Vagina (tissue), 2 donors: Measurements from ENCODE around the gene C17orf100. TPM values are rescaled to one million over a fixed set of nuclear protein-coding genes. Genes with fewer than 3 reads are reported as not detected.

Source experiments
- DNase-seq, 2 donors: peaks; one replicate each; pipeline ENCODE4 v3.0.0-alpha.2; 2017; ENCODE audit errors: extremely low spot score in 2 of 2
- H3K27ac ChIP-seq: fragments of 200-600 bp; sonication (generic); one replicate; pipeline ENCODE4 v1.5.1; 2019
- H3K27me3 ChIP-seq: fragments of 200-600 bp; sonication (generic); one replicate; pipeline ENCODE4 v1.5.1; 2019
- H3K36me3 ChIP-seq, 2 donors: fragments of 200-600 bp; sonication (generic); one replicate each; pipeline ENCODE4 v1.5.1; 2017 to 2019
- H3K4me1 ChIP-seq: fragments of 200-600 bp; sonication (generic); one replicate; pipeline ENCODE4 v1.5.1; 2019
- H3K4me3 ChIP-seq, 2 donors: fragments of 200-600 bp; sonication (generic); 1 replicate in 1 of 2; 2 replicates in 1 of 2; pipeline ENCODE4 v1.5.1; 2016 to 2019
- H3K9me3 ChIP-seq: fragments of 200-600 bp; sonication (generic); one replicate; pipeline ENCODE4 v1.5.1; 2019
- POLR2A ChIP-seq, 2 donors: fragments of 450-650 bp; IDR thresholded peaks; one replicate each; pipeline ENCODE4 v1.6.1; 2017; ENCODE audit warnings: antibody characterized with exemption in 2 of 2, mild to moderate bottlenecking in 2 of 2, moderate library complexity in 2 of 2
- POLR2AphosphoS5 ChIP-seq, 2 donors: sonication (generic); formaldehyde crosslinking; IDR thresholded peaks; one replicate each; pipeline ENCODE4 v1.9.0; 2017; ENCODE audit warnings: antibody characterized with exemption in 2 of 2, mild to moderate bottlenecking in 2 of 2, low read depth in 1 of 2; ENCODE audit not compliant: insufficient read depth in 1 of 2
- intact Hi-C: fragments of 100-400 bp; cut with DNase I; formaldehyde crosslinking; loops from one replicate; pipeline ENCODE4 v1.15.1; 2023
- total RNA-seq: library from RNA; depleted of rRNA; stranded (reverse); fragments of >200 nt; gene quantifications from one replicate; pipeline ENCODE4 v1.2.3, GENCODE V29; 2016
- TF ChIP-seq, protein P1 (sequence below), 3 experiments: fragments of 450-650 bp in 2 of 3; fragments of 200-600 bp in 1 of 3; sonication (generic) in 1 of 3; IDR thresholded peaks; one replicate each; pipeline ENCODE4 v1.5.1; 2017 to 2019; ENCODE audit warnings: antibody characterized with exemption in 3 of 3, mild to moderate bottlenecking in 2 of 3, moderate library complexity in 2 of 3

Gene C17orf100
- total RNA-seq, 1 donor from 2014 or later: 3.2 TPM

DNA sequence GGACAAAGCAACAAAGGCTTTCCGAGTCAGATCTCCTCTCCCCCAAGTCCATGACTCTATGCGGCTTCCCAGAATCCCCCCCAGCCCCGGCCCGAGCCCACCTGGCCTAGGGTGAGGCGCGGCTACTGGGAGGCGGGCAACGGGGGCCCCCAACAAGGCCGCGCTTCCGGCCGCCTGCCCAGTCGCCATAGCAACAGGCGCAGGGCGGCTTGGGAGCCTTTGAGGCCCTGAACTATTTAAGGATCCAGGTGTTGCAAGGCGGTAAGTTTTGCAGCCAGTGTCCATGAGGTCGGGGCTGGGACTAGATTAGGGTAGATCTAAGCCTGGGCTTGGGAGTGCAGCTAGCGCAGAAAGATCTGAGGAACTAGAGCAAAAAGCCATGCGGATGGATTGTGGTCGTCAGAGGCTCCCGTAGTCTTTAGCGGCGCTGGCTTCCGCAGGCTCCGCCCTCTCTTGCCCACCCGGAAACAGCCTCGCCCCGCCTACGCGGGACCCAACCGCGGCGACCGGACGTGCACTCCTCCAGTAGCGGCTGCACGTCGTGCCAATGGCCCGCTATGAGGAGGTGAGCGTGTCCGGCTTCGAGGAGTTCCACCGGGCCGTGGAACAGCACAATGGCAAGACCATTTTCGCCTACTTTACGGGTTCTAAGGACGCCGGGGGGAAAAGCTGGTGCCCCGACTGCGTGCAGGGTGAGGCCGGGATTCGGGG is 10.9 kb upstream of the C17orf100 start, which contains the start of the genes KIAA0753 and TXNDC17:
Gene KIAA0753 (minus strand): TSS at position 176 of the 711 bp plus-strand sequence. CDS start 5,608 bp downstream, outside the sequence.
Gene TXNDC17 (plus strand): TSS at position 525 of the 711 bp plus-strand sequence. CDS start 23 bp downstream, at position 548.
- DNase-seq: no peak
- intact Hi-C loops: no loop called here
- Histone ChIP-seq H3K36me3 (peaks cover 0 to 5% of the 10 kb centered on the region in 2 donors), H3K27me3 (no peaks in the 10 kb centered on the region), H3K9me3 (no peaks in the 10 kb centered on the region), H3K27ac (peak within 1 kb of the TSS; percentile 73), H3K4me3 (peak within 1 kb of the TSS; percentile 67 to 79), H3K4me1 (peaks cover 56% of the 10 kb centered on the region)
- peak in 1 of 2 donors; percentile 27 for TF ChIP-seq POLR2A (IDR thresholded peaks at IDR 0.05)
- peak; percentile 88 to 94 for TF ChIP-seq POLR2AphosphoS5 (IDR thresholded peaks at IDR 0.05; ENCODE audit: insufficient read depth in 1 of 2, low read depth in 1 of 2)
- TF ChIP-seq, protein P1, sequence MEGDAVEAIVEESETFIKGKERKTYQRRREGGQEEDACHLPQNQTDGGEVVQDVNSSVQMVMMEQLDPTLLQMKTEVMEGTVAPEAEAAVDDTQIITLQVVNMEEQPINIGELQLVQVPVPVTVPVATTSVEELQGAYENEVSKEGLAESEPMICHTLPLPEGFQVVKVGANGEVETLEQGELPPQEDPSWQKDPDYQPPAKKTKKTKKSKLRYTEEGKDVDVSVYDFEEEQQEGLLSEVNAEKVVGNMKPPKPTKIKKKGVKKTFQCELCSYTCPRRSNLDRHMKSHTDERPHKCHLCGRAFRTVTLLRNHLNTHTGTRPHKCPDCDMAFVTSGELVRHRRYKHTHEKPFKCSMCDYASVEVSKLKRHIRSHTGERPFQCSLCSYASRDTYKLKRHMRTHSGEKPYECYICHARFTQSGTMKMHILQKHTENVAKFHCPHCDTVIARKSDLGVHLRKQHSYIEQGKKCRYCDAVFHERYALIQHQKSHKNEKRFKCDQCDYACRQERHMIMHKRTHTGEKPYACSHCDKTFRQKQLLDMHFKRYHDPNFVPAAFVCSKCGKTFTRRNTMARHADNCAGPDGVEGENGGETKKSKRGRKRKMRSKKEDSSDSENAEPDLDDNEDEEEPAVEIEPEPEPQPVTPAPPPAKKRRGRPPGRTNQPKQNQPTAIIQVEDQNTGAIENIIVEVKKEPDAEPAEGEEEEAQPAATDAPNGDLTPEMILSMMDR (IDR thresholded peaks at IDR 0.05): no peak

DNA sequence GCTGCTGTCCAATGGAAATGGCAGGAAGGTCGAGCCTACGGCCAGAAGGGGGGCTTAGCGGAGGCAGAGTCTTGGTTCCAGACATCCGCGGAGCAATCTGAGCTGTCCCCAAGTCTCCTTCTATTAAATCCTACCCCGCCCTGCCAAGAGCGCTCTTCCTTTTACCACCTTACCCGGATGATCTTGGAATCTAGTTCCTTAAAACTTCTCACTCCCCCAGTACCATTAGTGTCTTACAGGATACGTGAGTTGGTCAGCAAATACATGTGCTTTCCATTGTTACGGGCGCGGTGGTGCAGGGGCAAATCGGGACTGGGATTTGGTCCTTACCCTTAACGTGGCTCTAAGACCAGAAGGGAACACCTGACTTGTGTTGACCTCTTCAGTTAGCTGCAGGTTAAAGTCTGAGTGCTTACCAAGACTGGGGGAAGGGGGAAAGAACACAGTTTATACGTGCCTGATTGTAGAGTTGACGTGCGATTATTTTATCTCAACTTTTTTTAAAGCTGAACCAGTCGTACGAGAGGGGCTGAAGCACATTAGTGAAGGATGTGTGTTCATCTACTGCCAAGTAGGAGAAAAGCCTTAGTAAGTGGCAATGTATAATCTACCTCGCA is 10.2 kb upstream of the C17orf100 start:
- H3K9me3 ChIP-seq: no peaks in the 10 kb centered on the region
- peak overlapping the region; percentile 73 for H3K27ac ChIP-seq
- peaks cover 56% of the 10 kb centered on the region for H3K4me1 ChIP-seq
- H3K27me3 ChIP-seq: no peaks in the 10 kb centered on the region
- no peak for DNase-seq
- TF ChIP-seq, protein P1 (IDR thresholded peaks at IDR 0.05): no peak
- TF ChIP-seq POLR2AphosphoS5 (IDR thresholded peaks at IDR 0.05; ENCODE audit: insufficient read depth in 1 of 2, low read depth in 1 of 2) (no peak), POLR2A (IDR thresholded peaks at IDR 0.05) (no peak)
- H3K36me3 ChIP-seq: peaks cover 0 to 5% of the 10 kb centered on the region in 2 donors
- H3K4me3 ChIP-seq: peak overlapping the region; percentile 67 to 79
- intact Hi-C loops: no loop called here

DNA sequence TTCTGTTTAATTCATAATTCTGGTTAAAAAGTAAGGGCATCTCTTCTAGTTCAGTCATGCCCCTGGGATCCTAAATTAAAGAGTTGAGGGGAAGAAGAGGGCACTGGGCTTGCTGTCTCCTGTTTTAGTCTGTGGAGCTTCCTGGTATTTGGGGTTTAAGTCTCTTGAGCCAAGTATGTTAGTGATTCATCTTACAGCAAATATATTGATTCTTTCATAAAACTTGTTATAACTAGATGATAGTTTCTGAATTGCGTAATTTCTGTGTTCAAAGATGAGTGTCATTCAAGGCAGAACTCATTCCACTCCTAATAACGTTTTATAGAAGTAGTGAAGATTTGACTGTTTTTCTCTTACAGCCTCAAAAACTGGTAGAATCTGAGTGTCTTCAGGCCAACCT is 9.0 kb upstream of the C17orf100 start:
- Histone ChIP-seq H3K27me3 (no peaks in the 10 kb centered on the region), H3K9me3 (no peaks in the 10 kb centered on the region), H3K36me3 (peaks cover 0 to 10% of the 10 kb centered on the region in 2 donors), H3K4me3 (no peak overlapping the region), H3K27ac (no peak overlapping the region), H3K4me1 (peaks cover 49% of the 10 kb centered on the region)
- no peak for DNase-seq
- TF ChIP-seq POLR2AphosphoS5 (IDR thresholded peaks at IDR 0.05; ENCODE audit: insufficient read depth in 1 of 2, low read depth in 1 of 2) (peak in 1 of 2 donors; percentile 22), POLR2A (IDR thresholded peaks at IDR 0.05) (no peak)
- TF ChIP-seq, protein P1 (IDR thresholded peaks at IDR 0.05): no peak
- intact Hi-C loops: no loop called here

DNA sequence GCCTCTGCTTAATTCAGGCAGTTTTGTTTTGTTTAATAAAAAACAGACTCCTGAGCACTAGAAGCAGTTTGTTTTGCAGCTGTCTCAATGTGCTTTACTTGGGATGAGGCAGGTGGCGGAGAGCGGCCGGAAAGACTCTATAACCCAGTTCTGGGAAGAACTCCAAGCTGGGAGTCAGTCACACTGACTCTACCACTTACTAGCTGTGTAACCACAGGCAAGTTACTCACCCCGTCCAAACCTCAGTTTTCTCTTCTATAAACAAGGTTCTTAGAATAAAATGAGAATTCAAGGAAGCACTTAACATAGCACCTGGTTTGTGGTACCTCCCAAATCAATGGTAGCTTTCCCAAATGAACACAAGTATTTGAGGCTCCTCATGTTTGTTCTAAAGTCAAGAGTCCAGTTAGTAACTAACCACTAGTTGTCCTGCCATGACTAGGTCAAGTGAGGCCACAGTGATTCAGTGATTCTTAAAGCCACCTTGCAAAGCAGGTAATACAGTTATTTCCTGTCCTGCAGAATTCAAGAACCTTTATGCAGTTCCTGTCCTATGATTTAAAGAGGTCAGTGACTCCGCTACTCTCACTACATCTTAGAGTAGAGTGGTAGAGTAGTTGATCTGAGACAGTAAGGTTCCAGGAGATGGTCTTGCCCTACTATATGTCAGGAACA is 8.0 kb upstream of the C17orf100 start:
- Histone ChIP-seq H3K27ac (no peak overlapping the region), H3K27me3 (no peaks in the 10 kb centered on the region), H3K4me3 (no peak overlapping the region), H3K36me3 (peaks cover 0 to 15% of the 10 kb centered on the region in 2 donors), H3K4me1 (peaks cover 40% of the 10 kb centered on the region), H3K9me3 (no peaks in the 10 kb centered on the region)
- TF ChIP-seq POLR2AphosphoS5 (IDR thresholded peaks at IDR 0.05; ENCODE audit: insufficient read depth in 1 of 2, low read depth in 1 of 2): peak in 1 of 2 donors; percentile 49
- TF ChIP-seq, protein P1 (IDR thresholded peaks at IDR 0.05): no peak
- intact Hi-C loops: no loop called here
- DNase-seq: no peak
